Measurements from ENCODE around the gene TMEM232.

Gene TMEM232

GRCh38 chr5:110726249-110727024 is at the start of gene TMEM232:
Gene TMEM232, minus strand, starts transcription at chr5:110726671. Its CDS starts 59,319 bp downstream, at chr5:110667352.
- Histone ChIP-seq H3K36me3 (ENCODE audit: control insufficient read depth, insufficient read depth, low read length) (no peaks in the 10 kb centered on the region), H3K4me3 (ENCODE audit: low read depth, low read length) (peak within 1 kb of the TSS; percentile 64), H3K27me3 (ENCODE audit: control insufficient read depth, insufficient read depth, low read length) (no peaks in the 10 kb centered on the region), H3K27ac (ENCODE audit: low read depth, low read length) (no peak within 1 kb of the TSS), H3K9me3 (ENCODE audit: control insufficient read depth, insufficient read depth, low read depth, low read length) (peaks cover 2% of the 10 kb centered on the region; the same call in 1 of the 2 replicates), H3K4me1 (ENCODE audit: control insufficient read depth, insufficient read depth, low read length) (no peaks in the 10 kb centered on the region), H3K9ac (ENCODE audit: low read length) (no peak within 1 kb of the TSS)

GRCh38 chr5:110770286-110770685 is 43.8 kb upstream of the TMEM232 start:
- no peaks in the 10 kb centered on the region for H3K27me3 ChIP-seq (ENCODE audit: control insufficient read depth, insufficient read depth, low read length)
- no peak overlapping the region for H3K27ac ChIP-seq (ENCODE audit: low read depth, low read length)
- no peaks in the 10 kb centered on the region for H3K4me1 ChIP-seq (ENCODE audit: control insufficient read depth, insufficient read depth, low read length)
- H3K4me3 ChIP-seq (ENCODE audit: low read depth, low read length), result no peak overlapping the region
- H3K36me3 ChIP-seq (ENCODE audit: control insufficient read depth, insufficient read depth, low read length), result no peaks in the 10 kb centered on the region
- no peaks in the 10 kb centered on the region for H3K9me3 ChIP-seq (ENCODE audit: control insufficient read depth, insufficient read depth, low read depth, low read length)
- H3K9ac ChIP-seq (ENCODE audit: low read length), result no peak overlapping the region

GRCh38 chr5:110769000-110769681 is 42.7 kb upstream of the TMEM232 start:
- H3K4me1 ChIP-seq (ENCODE audit: control insufficient read depth, insufficient read depth, low read length), result no peaks in the 10 kb centered on the region
- no peaks in the 10 kb centered on the region for H3K27me3 ChIP-seq (ENCODE audit: control insufficient read depth, insufficient read depth, low read length)
- no peak overlapping the region for H3K9ac ChIP-seq (ENCODE audit: low read length)
- no peaks in the 10 kb centered on the region for H3K9me3 ChIP-seq (ENCODE audit: control insufficient read depth, insufficient read depth, low read depth, low read length)
- H3K27ac ChIP-seq (ENCODE audit: low read depth, low read length), result no peak overlapping the region
- no peak overlapping the region for H3K4me3 ChIP-seq (ENCODE audit: low read depth, low read length)
- H3K36me3 ChIP-seq (ENCODE audit: control insufficient read depth, insufficient read depth, low read length), result no peaks in the 10 kb centered on the region

GRCh38 chr5:110768138-110768860 is 41.8 kb upstream of the TMEM232 start:
- Histone ChIP-seq H3K9me3 (ENCODE audit: control insufficient read depth, insufficient read depth, low read depth, low read length) (no peaks in the 10 kb centered on the region), H3K36me3 (ENCODE audit: control insufficient read depth, insufficient read depth, low read length) (no peaks in the 10 kb centered on the region), H3K4me1 (ENCODE audit: control insufficient read depth, insufficient read depth, low read length) (no peaks in the 10 kb centered on the region), H3K9ac (ENCODE audit: low read length) (no peak overlapping the region), H3K27me3 (ENCODE audit: control insufficient read depth, insufficient read depth, low read length) (no peaks in the 10 kb centered on the region), H3K27ac (ENCODE audit: low read depth, low read length) (no peak overlapping the region), H3K4me3 (ENCODE audit: low read depth, low read length) (no peak overlapping the region)

- H3K36me3 ChIP-seq (ENCODE audit: control insufficient read depth, insufficient read depth, low read length), result peaks cover 32% of the 10 kb centered on the region
These were observed 33.7 kb upstream of the TMEM232 start for GRCh38 chr5:110760158-110760557.

GRCh38 chr5:110757118-110757729 is 30.8 kb upstream of the TMEM232 start:
- H3K9ac ChIP-seq (ENCODE audit: low read length), result no peak overlapping the region
- no peak overlapping the region for H3K27ac ChIP-seq (ENCODE audit: low read depth, low read length)
- H3K4me3 ChIP-seq (ENCODE audit: low read depth, low read length), result no peak overlapping the region
- H3K4me1 ChIP-seq (ENCODE audit: control insufficient read depth, insufficient read depth, low read length), result no peaks in the 10 kb centered on the region
- H3K9me3 ChIP-seq (ENCODE audit: control insufficient read depth, insufficient read depth, low read depth, low read length), result no peaks in the 10 kb centered on the region
- H3K36me3 ChIP-seq (ENCODE audit: control insufficient read depth, insufficient read depth, low read length), result peaks cover 31% of the 10 kb centered on the region
- no peaks in the 10 kb centered on the region for H3K27me3 ChIP-seq (ENCODE audit: control insufficient read depth, insufficient read depth, low read length)

More at GRCh38 chr5:110760158-110760557, 33.7 kb upstream of the TMEM232 start:
- H3K27me3 ChIP-seq (ENCODE audit: control insufficient read depth, insufficient read depth, low read length), result no peaks in the 10 kb centered on the region
- no peak overlapping the region for H3K27ac ChIP-seq (ENCODE audit: low read depth, low read length)
- H3K9me3 ChIP-seq (ENCODE audit: control insufficient read depth, insufficient read depth, low read depth, low read length), result no peaks in the 10 kb centered on the region
- H3K4me3 ChIP-seq (ENCODE audit: low read depth, low read length), result no peak overlapping the region
- no peaks in the 10 kb centered on the region for H3K4me1 ChIP-seq (ENCODE audit: control insufficient read depth, insufficient read depth, low read length)
- no peak overlapping the region for H3K9ac ChIP-seq (ENCODE audit: low read length)

GRCh38 chr5:110754181-110754580 is 27.7 kb upstream of the TMEM232 start:
- Histone ChIP-seq H3K4me3 (ENCODE audit: low read depth, low read length) (no peak overlapping the region), H3K9me3 (ENCODE audit: control insufficient read depth, insufficient read depth, low read depth, low read length) (no peaks in the 10 kb centered on the region), H3K27me3 (ENCODE audit: control insufficient read depth, insufficient read depth, low read length) (no peaks in the 10 kb centered on the region), H3K4me1 (ENCODE audit: control insufficient read depth, insufficient read depth, low read length) (no peaks in the 10 kb centered on the region), H3K27ac (ENCODE audit: low read depth, low read length) (no peak overlapping the region), H3K9ac (ENCODE audit: low read length) (no peak overlapping the region), H3K36me3 (ENCODE audit: control insufficient read depth, insufficient read depth, low read length) (peaks cover 9% of the 10 kb centered on the region)

GRCh38 chr5:110753600-110753999 is 27.1 kb upstream of the TMEM232 start:
- no peaks in the 10 kb centered on the region for H3K27me3 ChIP-seq (ENCODE audit: control insufficient read depth, insufficient read depth, low read length)
- H3K36me3 ChIP-seq (ENCODE audit: control insufficient read depth, insufficient read depth, low read length), result peaks cover 10% of the 10 kb centered on the region
- H3K4me1 ChIP-seq (ENCODE audit: control insufficient read depth, insufficient read depth, low read length), result no peaks in the 10 kb centered on the region
- H3K9me3 ChIP-seq (ENCODE audit: control insufficient read depth, insufficient read depth, low read depth, low read length), result no peaks in the 10 kb centered on the region
- no peak overlapping the region for H3K9ac ChIP-seq (ENCODE audit: low read length)
- H3K4me3 ChIP-seq (ENCODE audit: low read depth, low read length), result no peak overlapping the region
- no peak overlapping the region for H3K27ac ChIP-seq (ENCODE audit: low read depth, low read length)

GRCh38 chr5:110752953-110753352 is 26.5 kb upstream of the TMEM232 start:
- no peaks in the 10 kb centered on the region for H3K4me1 ChIP-seq (ENCODE audit: control insufficient read depth, insufficient read depth, low read length)
- H3K36me3 ChIP-seq (ENCODE audit: control insufficient read depth, insufficient read depth, low read length), result peaks cover 16% of the 10 kb centered on the region
- H3K27ac ChIP-seq (ENCODE audit: low read depth, low read length), result no peak overlapping the region
- H3K9me3 ChIP-seq (ENCODE audit: control insufficient read depth, insufficient read depth, low read depth, low read length), result no peaks in the 10 kb centered on the region
- no peaks in the 10 kb centered on the region for H3K27me3 ChIP-seq (ENCODE audit: control insufficient read depth, insufficient read depth, low read length)
- H3K4me3 ChIP-seq (ENCODE audit: low read depth, low read length), result no peak overlapping the region
- no peak overlapping the region for H3K9ac ChIP-seq (ENCODE audit: low read length)

GRCh38 chr5:110751902-110752762 is 25.7 kb upstream of the TMEM232 start:
- no peaks in the 10 kb centered on the region for H3K27me3 ChIP-seq (ENCODE audit: control insufficient read depth, insufficient read depth, low read length)
- H3K9me3 ChIP-seq (ENCODE audit: control insufficient read depth, insufficient read depth, low read depth, low read length), result no peaks in the 10 kb centered on the region
- H3K27ac ChIP-seq (ENCODE audit: low read depth, low read length), result no peak overlapping the region
- no peaks in the 10 kb centered on the region for H3K4me1 ChIP-seq (ENCODE audit: control insufficient read depth, insufficient read depth, low read length)
- peaks cover 19% of the 10 kb centered on the region for H3K36me3 ChIP-seq (ENCODE audit: control insufficient read depth, insufficient read depth, low read length)
- H3K4me3 ChIP-seq (ENCODE audit: low read depth, low read length), result no peak overlapping the region
- no peak overlapping the region for H3K9ac ChIP-seq (ENCODE audit: low read length)
